Skeletal muscle tissue (tissue), 4 donors: ENCODE measurements around the gene SPEM3. TPM values are rescaled to one million over a fixed set of nuclear protein-coding genes. Genes with fewer than 3 reads are reported as not detected.
"Not testable (repeated sequence)": the region's sequence is repeated elsewhere in the genome, so short reads cannot be mapped to it uniquely, and the experiment has no call there.

ENCODE experiments used
- H3K27ac ChIP-seq: one replicate; pipeline ENCODE4 v1.7.0; 2013; ENCODE audit warnings: mild to moderate bottlenecking, low read depth, low read length, inconsistent platforms
- H3K27me3 ChIP-seq, 3 donors: one replicate each; pipeline ENCODE4 v1.7.0; 2013; ENCODE audit warnings: low read length in 3 of 3; ENCODE audit not compliant: control insufficient read depth in 3 of 3, insufficient read depth in 3 of 3
- H3K36me3 ChIP-seq, 3 donors: one replicate each; pipeline ENCODE4 v1.7.0; 2013; ENCODE audit warnings: low read length in 3 of 3; ENCODE audit not compliant: control insufficient read depth in 3 of 3, insufficient read depth in 3 of 3
- H3K4me1 ChIP-seq, 3 donors: one replicate each; pipeline ENCODE4 v1.7.0; 2013; ENCODE audit warnings: low read length in 3 of 3, mild to moderate bottlenecking in 3 of 3; ENCODE audit not compliant: control insufficient read depth in 3 of 3, insufficient read depth in 3 of 3
- H3K4me3 ChIP-seq, 3 donors: one replicate each; pipeline ENCODE4 v1.7.0; 2013; ENCODE audit warnings: low read length in 3 of 3
- H3K9ac ChIP-seq, 3 donors: one replicate each; pipeline ENCODE4 v1.7.0; 2013; ENCODE audit warnings: low read length in 3 of 3, mild to moderate bottlenecking in 3 of 3, moderate library complexity in 2 of 3, low read depth in 1 of 3
- H3K9me3 ChIP-seq, 3 donors: one replicate each; pipeline ENCODE4 v1.7.0; 2013; ENCODE audit warnings: low read length in 3 of 3; ENCODE audit not compliant: control insufficient read depth in 3 of 3
- total RNA-seq: library from RNA; depleted of rRNA; stranded (reverse); fragments of >200 nt; gene quantifications from one replicate; pipeline ENCODE4 v1.2.3, GENCODE V29; 2014
- donor health status: Osteomylitis.

Gene SPEM3
- total RNA-seq, 1 donor from 2014 or later, result not detected

DNA sequence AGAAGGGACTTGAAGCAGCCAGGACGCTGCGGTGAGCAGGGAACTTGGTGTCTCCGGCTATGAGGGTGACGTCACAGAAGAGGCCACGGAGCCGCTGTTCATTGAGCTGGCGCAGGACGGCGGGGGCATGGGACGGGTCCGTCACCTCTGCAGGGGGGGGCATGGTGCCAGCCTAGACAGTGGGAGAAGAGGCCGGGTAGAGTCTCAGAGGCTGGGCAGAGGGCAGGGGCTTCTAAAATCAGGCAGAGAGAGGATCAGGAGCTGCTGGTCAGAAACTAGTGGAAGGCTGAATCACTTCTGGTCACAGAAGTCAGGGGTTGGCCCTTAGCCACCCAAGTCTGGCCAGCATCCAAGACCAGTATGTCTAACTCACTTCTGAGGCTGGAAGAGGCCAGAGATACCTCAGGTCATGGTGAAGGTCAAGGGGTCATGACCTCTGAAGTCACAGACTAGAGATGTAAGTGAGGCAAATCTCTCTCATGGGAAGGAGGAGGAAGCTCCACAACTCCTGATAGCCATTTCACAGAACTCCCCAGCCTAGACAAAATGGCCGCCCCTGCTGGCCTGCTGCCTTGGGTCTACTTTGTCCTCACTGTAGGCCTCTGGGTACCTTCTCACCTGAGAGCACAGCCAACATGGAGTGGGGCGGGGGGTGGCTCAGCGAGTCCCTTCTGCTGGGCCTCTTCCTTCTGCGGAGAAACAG, 38.1 kb downstream of the SPEM3 start:
- no peaks in the 10 kb centered on the region for H3K27me3 ChIP-seq
- H3K4me3 ChIP-seq, result no peak overlapping the region
- H3K9ac ChIP-seq, result peak overlapping the region; percentile 43 to 69 (median 45)
- peaks cover 22 to 29% (median 27%) of the 10 kb centered on the region in 3 donors for H3K4me1 ChIP-seq
- H3K27ac ChIP-seq, result peak overlapping the region; percentile 77
- no peaks in the 10 kb centered on the region for H3K9me3 ChIP-seq
- peaks cover 23 to 31% (median 25%) of the 10 kb centered on the region in 3 donors for H3K36me3 ChIP-seq

DNA sequence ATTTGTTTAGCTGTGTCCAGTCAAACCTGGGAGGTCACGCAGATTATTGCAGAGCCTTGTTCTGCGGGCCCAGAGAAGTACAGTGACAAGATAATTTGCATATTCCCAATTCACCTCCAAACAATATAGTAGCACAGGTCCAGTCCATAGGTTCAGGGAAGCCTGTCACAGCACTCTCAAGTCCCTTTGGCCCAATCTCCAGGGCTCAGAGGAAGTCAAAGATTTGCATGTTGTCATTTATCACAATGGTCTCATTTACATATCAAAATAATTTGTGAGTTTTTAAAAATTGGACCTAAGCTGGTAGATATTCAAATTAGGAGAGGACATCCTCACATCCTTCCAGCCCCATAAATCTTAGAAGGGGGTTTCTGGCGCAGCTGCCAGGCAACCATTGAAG, 38.8 kb downstream of the SPEM3 start:
- peak overlapping the region; percentile 77 for H3K27ac ChIP-seq
- H3K4me3 ChIP-seq, result no peak overlapping the region
- peaks cover 22 to 32% (median 30%) of the 10 kb centered on the region in 3 donors for H3K4me1 ChIP-seq
- H3K36me3 ChIP-seq, result peaks cover 20 to 28% (median 23%) of the 10 kb centered on the region in 3 donors
- H3K27me3 ChIP-seq, result no peaks in the 10 kb centered on the region
- H3K9me3 ChIP-seq, result no peaks in the 10 kb centered on the region
- H3K9ac ChIP-seq, result no peak overlapping the region

DNA sequence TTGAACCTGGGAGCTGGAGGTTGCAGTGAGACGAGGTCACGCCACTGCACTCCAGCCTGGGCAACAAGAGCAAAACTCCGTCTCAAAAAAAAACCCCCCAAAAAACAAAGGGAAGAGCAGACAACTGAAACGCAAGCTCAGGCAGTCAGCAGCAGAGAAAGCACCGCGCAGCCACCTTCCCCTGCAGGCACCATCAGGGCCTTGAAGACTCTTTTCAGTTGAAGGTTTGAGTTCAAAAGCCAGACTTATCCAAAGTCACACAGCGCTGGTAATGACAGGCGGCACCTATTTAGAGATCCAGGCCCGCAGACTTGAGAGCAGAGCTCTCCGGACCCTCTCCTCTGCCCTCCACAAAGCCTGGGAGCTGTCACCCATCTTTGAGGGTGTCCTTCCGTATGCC, 39.6 kb downstream of the SPEM3 start:
- peaks cover 22 to 34% (median 30%) of the 10 kb centered on the region in 3 donors for H3K4me1 ChIP-seq
- no peak overlapping the region for H3K27ac ChIP-seq

DNA sequence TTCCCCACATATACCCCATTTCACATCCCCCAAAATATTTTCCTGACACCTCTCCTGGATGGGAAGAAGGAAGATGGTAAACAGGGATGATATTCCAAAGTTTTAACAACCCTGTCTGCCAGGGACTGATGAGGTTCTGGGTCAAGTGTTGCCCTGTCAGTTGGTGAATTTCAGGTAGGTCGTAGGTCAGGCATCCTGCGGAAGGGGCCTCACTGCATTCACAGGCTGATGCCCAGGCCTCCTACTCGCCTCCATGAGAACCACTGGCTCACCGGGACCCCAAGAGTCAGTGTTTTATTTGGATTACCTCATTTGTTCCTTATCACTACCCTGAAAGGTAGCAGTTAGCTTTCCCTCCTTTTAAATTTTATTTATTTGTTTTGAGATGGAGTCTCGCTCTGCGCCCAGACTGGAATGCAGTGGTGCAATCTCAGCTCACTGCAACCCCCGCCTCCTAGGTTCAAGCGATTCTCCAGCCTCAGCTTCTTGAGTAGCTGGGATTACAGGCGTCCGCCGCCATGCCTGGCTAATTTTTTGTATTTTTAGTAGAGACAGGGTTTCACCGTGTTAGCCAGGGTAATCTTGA, 40.2 kb downstream of the SPEM3 start:
- Histone ChIP-seq H3K27me3 (no peaks in the 10 kb centered on the region), H3K4me1 (peaks cover 26 to 38% (median 30%) of the 10 kb centered on the region in 3 donors), H3K27ac (no peak overlapping the region), H3K9me3 (no peaks in the 10 kb centered on the region), H3K4me3 (no peak overlapping the region), H3K36me3 (peaks cover 9 to 15% (median 10%) of the 10 kb centered on the region in 3 donors), H3K9ac (no peak overlapping the region)

More for the DNA sequence above, 39.6 kb downstream of the SPEM3 start:
- Histone ChIP-seq H3K9ac (no peak overlapping the region), H3K4me3 (no peak overlapping the region), H3K27me3 (no peaks in the 10 kb centered on the region), H3K36me3 (peaks cover 13 to 21% (median 16%) of the 10 kb centered on the region in 3 donors), H3K9me3 (no peaks in the 10 kb centered on the region)

- H3K4me1 ChIP-seq, result peaks cover 33 to 44% (median 36%) of the 10 kb centered on the region in 3 donors
These were observed 41.2 kb downstream of the SPEM3 start for GRCh38 chr17:7469843-7470242.

DNA sequence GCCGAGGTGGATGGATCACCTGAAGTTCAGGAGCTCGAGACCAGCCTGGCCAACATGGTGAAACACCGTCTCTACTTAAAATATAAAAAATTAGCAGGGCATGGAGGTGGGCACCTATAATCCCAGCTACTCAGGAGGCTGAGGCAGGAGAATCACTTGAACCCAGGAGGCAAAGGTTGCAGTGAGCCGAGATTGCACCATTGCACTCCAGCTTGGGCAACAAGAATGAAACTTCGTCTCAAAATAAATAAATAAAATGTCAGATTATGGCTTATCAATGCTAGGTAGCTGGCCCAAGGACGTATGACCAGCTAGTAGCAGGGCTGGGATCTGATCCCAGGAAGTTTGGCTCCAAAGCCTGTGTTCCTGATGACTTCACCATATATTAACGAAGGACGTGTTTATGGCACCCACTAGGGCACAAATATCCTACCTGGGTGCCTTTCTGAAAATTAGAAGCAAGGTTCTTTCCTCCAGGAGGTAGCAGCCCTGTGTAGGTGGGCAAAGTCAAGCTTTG, 41.9 kb downstream of the SPEM3 start:
- H3K27ac ChIP-seq, H3K9me3 ChIP-seq, H3K36me3 ChIP-seq, H3K27me3 ChIP-seq, H3K4me3 ChIP-seq: not testable (repeated sequence)
- H3K9ac ChIP-seq, result peak overlapping the region in 2 of 3 donors; percentile 1 to 5
- H3K4me1 ChIP-seq, result peaks cover 38 to 48% (median 39%) of the 10 kb centered on the region in 3 donors

More at GRCh38 chr17:7469843-7470242, 41.2 kb downstream of the SPEM3 start:
- not testable (repeated sequence) for H3K4me3 ChIP-seq, H3K9ac ChIP-seq, H3K9me3 ChIP-seq, H3K27ac ChIP-seq, H3K27me3 ChIP-seq
- peaks cover 7 to 12% (median 7%) of the 10 kb centered on the region in 3 donors for H3K36me3 ChIP-seq

DNA sequence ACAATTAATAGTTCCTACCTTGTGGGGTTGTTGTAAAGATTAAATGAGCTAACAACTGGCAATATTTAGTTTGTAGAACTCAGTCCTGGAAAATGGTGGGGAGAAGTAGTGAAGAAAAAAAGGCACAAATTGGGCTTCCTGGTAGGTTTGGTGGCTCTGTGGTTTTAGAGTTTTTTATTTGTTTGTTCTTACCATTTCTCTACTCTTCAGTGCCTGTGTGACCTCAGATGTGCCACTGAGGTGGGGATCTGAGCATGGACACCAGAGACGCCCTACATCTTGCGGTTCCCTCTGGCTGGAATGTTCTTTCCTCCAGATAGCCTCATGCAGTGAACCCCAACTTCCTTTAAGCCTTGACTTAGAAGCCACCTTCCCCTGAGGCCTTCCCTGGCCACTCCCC, 43.1 kb downstream of the SPEM3 start:
- Histone ChIP-seq H3K9me3 (no peaks in the 10 kb centered on the region), H3K4me3 (no peak overlapping the region), H3K9ac (no peak overlapping the region), H3K4me1 (peaks cover 43 to 50% (median 43%) of the 10 kb centered on the region in 3 donors), H3K27me3 (no peaks in the 10 kb centered on the region), H3K36me3 (peaks cover 0 to 3% (median 2%) of the 10 kb centered on the region in 3 donors), H3K27ac (peak overlapping the region; percentile 19)

DNA sequence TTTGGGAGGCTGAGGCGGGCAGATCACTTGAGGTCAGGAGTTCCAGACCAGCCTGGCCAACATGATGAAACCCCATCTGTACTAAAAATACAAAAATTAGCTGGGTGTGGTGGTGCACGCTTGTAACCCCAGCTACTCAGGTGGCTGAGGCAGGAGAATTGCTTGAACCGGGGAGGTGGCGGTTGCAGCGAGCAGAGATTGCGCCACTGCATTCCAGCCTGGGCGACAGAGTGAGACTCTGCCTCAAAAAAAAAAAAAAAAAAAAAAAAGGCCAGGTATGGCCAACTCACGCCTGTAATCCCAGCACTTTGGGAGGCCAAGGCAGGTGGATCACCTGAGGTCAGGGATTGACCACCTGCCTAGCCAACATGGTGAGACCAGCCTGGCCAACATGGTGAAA, 46.1 kb downstream of the SPEM3 start:
- not testable (repeated sequence) for H3K27me3 ChIP-seq, H3K36me3 ChIP-seq, H3K4me3 ChIP-seq, H3K9me3 ChIP-seq
- Histone ChIP-seq H3K4me1 (peaks cover 51 to 60% (median 54%) of the 10 kb centered on the region in 3 donors), H3K27ac (peak overlapping the region; percentile 99), H3K9ac (peak overlapping the region in 1 of 3 donors; percentile 16)

- Histone ChIP-seq H3K9ac (peak overlapping the region; percentile 42 to 97 (median 54)), H3K9me3 (no peaks in the 10 kb centered on the region), H3K27ac (peak overlapping the region; percentile 99), H3K27me3 (no peaks in the 10 kb centered on the region), H3K36me3 (no peaks in the 10 kb centered on the region), H3K4me1 (peaks cover 55 to 63% (median 56%) of the 10 kb centered on the region in 3 donors), H3K4me3 (peak overlapping the region; percentile 44 to 97 (median 65))
These were observed 47.2 kb downstream of the SPEM3 start for GRCh38 chr17:7475764-7476422.
